ENCODE data around the gene MAP7.

MAP7 gene

DNA sequence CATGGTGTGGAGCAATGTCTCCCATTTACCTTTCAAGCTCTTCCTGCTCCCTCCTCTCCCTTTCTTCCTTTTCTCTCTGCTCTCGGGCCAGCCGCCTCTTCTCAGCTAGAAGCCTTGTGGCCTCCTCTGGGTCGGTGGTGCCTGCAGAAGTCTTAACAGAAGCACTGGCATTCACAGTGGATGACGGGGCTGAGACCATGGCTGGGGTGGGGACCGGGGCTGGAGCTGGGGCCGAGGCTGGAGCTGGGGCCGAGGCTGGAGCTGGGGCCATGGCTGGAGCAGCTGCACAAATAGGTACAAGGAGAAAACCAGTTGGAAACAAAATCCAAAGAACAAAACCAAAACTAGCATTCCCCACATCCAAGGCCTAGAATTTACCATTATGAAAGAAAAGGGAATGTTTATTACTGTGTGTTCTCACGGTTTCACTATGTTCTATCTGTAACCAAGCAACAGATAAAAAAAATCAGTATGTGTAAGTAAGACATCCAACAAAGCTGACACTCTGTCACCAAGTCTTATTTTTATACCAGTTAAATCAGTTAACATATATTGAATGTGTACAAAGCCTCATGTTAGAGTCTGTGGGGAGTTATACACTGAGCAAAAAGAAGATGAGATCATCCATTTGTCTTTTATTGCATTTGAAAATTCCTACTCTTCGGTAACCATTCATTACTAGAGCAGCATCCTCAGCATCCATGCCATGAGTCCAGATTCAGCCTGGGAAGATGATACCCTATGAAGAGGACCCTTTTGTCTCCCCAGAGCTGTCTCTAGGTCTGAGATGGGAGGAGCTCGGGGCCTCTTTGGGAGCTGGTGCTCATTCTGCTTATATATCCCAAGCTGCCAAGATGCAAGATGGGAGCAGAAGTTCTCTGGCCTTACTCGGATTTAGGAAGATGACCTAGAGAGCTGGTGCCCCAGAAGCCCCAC lies 187.5 kb downstream of the MAP7 start:
- no peak for DNase-seq (ENCODE audit: low read depth)
- no peak overlapping the region for H3K4me3 ChIP-seq (ENCODE audit: low read depth, low read length)
- TF ChIP-seq, protein P1, sequence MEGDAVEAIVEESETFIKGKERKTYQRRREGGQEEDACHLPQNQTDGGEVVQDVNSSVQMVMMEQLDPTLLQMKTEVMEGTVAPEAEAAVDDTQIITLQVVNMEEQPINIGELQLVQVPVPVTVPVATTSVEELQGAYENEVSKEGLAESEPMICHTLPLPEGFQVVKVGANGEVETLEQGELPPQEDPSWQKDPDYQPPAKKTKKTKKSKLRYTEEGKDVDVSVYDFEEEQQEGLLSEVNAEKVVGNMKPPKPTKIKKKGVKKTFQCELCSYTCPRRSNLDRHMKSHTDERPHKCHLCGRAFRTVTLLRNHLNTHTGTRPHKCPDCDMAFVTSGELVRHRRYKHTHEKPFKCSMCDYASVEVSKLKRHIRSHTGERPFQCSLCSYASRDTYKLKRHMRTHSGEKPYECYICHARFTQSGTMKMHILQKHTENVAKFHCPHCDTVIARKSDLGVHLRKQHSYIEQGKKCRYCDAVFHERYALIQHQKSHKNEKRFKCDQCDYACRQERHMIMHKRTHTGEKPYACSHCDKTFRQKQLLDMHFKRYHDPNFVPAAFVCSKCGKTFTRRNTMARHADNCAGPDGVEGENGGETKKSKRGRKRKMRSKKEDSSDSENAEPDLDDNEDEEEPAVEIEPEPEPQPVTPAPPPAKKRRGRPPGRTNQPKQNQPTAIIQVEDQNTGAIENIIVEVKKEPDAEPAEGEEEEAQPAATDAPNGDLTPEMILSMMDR (IDR thresholded peaks at IDR 0.05; ENCODE audit: insufficient read depth, low read depth, low read length, missing control alignments), result no peak

DNA sequence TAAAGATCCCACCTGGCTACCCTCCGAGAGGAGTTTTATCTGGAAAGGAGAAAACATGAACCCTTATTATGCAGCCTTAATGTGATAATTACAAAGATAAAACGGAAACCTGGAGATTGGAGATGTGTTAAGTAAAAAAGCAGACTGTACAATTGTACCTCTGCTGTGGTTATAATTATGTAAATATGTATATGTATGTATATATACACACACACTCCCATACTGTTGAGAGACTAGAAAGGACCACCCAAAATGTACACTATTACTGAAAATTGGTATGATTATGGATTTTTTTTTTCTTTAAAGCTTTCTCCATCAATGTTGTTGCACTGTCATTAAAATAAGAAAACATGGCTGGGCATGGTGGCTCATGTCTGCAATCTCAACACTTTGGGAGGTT lies 188.4 kb downstream of the MAP7 start:
- no peak overlapping the region for H3K4me3 ChIP-seq (ENCODE audit: low read depth, low read length)
- TF ChIP-seq, protein P1 (IDR thresholded peaks at IDR 0.05; ENCODE audit: insufficient read depth, low read depth, low read length, missing control alignments), result no peak
- no peak for DNase-seq (ENCODE audit: low read depth)

DNA sequence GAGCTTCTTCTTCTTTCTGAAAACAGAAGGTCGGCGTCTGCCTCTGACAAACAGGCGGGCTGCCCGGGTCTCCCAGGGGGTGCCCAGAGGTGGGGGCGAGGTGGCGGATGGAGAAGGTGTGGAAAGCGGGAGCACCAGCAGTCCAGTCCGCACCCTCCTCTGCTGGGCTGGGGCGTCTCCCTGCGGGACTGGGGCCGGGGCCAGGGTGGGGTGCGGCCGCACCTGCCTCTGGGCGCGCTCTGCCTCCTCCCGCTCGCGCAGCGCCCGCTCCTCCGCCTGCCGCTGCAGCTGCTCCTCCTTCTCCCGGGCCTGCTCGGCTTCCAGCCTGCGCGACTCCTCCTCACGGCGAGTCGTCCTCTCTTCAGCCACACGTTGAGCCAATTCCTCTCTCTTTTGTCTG lies 189.4 kb downstream of the MAP7 start:
- TF ChIP-seq, protein P1 (IDR thresholded peaks at IDR 0.05; ENCODE audit: insufficient read depth, low read depth, low read length, missing control alignments), result no peak
- H3K4me3 ChIP-seq (ENCODE audit: low read depth, low read length), result no peak overlapping the region
- DNase-seq (ENCODE audit: low read depth), result no peak

DNA sequence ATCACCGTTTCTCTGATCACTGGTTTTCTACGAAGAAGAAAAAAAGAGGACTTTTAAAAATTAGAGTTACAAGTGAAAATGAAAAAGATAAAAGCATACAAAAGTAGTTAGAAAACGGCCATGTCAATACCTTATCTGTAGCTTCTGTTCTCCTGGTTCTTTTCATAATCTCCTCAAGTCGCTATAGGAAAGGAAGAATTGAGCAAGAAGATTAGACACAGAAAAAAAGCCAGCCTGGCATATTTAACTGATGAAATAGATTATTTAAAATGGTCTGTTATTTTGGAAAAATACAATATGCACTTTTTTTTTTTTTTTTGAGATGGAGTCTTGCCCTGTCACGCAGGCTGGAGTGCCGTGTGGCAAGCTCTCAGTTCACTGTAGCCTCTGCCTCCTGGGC lies 190.4 kb downstream of the MAP7 start:
- TF ChIP-seq, protein P1 (IDR thresholded peaks at IDR 0.05; ENCODE audit: insufficient read depth, low read depth, low read length, missing control alignments), result no peak
- DNase-seq (ENCODE audit: low read depth), result no peak
- no peak overlapping the region for H3K4me3 ChIP-seq (ENCODE audit: low read depth, low read length)

DNA sequence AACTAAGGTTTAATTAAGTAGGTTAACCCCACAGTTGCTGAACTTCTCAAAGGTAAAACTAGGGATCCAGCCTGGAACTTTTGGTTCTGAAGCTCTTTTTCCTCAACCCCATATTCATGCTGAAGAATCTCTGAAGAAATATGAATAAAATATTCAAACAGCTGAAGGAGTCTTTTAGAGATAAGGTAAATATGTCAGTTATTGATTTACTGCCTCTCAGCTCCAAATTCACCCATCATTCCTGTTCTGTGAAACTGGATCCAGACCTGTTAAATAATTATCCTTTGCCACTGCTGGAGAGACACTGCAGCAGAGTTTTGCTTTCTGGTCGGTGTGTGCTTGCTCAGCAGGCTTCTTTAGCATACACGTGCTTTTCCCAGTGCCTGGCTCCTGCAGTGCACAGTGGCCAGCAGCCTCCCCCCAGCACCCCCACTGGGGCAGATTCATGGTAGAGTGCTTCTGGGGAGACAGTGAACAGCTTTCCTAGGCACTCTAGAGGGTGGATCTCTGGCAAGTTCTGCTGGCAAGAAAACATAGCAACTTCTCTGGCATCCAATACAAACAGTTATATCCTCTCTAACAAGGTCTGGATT lies 198.6 kb downstream of the MAP7 start:
- DNase-seq (ENCODE audit: low read depth), result no peak
- no peak overlapping the region for H3K4me3 ChIP-seq (ENCODE audit: low read depth, low read length)
- TF ChIP-seq, protein P1 (IDR thresholded peaks at IDR 0.05; ENCODE audit: insufficient read depth, low read depth, low read length, missing control alignments), result no peak

DNA sequence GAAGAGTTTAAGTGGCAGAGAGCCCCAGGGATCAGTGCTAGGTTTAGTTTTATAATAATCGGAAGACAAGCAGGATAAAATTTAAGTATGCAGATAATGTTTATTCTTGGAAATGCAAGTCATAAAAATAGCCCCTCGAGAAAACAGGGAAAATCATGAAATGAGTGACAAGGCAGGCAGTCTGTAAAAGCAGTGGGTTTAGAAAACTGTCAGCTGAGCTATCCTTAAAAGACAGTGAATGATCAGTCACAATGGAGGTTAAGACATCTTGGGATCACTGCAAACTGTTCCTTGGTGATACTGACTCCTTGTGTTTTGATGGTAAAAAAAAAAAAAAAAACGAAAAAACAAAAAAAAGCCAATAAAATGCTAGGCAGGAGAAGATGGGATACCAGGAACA lies 199.3 kb downstream of the MAP7 start:
- DNase-seq (ENCODE audit: low read depth), result no peak
- TF ChIP-seq, protein P1 (IDR thresholded peaks at IDR 0.05; ENCODE audit: insufficient read depth, low read depth, low read length, missing control alignments), result no peak
- H3K4me3 ChIP-seq (ENCODE audit: low read depth, low read length), result no peak overlapping the region

All from GM12865 (cell line).